Choroid plexus epithelial cell (primary cell): Measurements from ENCODE around the gene ZNF521.
A peak's percentile ranks its signal among the peaks of the same experiment; 100 is the strongest.

Source experiments
- DNase-seq: peaks from one replicate; pipeline ENCODE4 v3.0.0-alpha.2; 2010; ENCODE audit warnings: low read depth
- H3K4me3 ChIP-seq: 2 replicates; pipeline ENCODE4 v1.5.1; 2011; ENCODE audit warnings: low read depth, mild to moderate bottlenecking, control low read depth, low read length, moderate library complexity
- TF ChIP-seq, protein P1 (sequence below): conservative IDR thresholded peaks from 2 replicates; pipeline ENCODE4 v1.5.1; 2011; ENCODE audit warnings: low read depth, mild to moderate bottlenecking, control low read depth, inconsistent platforms, low read length, moderate library complexity

Gene ZNF521

GRCh38 chr18:25322806-25323205, 29.2 kb downstream of the ZNF521 start:
- DNase-seq, result no peak
- TF ChIP-seq, protein P1, sequence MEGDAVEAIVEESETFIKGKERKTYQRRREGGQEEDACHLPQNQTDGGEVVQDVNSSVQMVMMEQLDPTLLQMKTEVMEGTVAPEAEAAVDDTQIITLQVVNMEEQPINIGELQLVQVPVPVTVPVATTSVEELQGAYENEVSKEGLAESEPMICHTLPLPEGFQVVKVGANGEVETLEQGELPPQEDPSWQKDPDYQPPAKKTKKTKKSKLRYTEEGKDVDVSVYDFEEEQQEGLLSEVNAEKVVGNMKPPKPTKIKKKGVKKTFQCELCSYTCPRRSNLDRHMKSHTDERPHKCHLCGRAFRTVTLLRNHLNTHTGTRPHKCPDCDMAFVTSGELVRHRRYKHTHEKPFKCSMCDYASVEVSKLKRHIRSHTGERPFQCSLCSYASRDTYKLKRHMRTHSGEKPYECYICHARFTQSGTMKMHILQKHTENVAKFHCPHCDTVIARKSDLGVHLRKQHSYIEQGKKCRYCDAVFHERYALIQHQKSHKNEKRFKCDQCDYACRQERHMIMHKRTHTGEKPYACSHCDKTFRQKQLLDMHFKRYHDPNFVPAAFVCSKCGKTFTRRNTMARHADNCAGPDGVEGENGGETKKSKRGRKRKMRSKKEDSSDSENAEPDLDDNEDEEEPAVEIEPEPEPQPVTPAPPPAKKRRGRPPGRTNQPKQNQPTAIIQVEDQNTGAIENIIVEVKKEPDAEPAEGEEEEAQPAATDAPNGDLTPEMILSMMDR, result no peak
- no peak overlapping the region for H3K4me3 ChIP-seq

- H3K4me3 ChIP-seq, result no peak overlapping the region
- TF ChIP-seq, protein P1, result no peak
- DNase-seq, result no peak
These were observed 35.5 kb downstream of the ZNF521 start for GRCh38 chr18:25316381-25317018.

DNA sequence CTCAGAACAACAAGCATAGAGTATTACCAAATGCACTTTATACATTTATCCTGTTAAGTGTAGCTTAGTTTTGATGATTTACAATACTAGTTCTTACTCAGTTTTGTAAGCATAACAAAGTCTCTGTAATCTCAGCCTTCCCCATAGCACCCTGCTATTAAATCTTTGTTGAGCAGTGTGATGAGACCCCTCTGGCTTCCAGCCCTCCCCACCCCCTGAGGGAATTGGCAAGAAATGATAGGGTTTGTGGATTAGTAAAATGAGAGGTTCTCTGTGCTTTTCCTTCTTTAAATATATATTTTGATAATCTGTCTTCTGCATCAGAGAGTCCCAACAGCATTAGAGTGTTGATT, 37.2 kb downstream of the ZNF521 start:
- TF ChIP-seq, protein P1, result no peak
- no peak for DNase-seq
- H3K4me3 ChIP-seq, result no peak overlapping the region

DNA sequence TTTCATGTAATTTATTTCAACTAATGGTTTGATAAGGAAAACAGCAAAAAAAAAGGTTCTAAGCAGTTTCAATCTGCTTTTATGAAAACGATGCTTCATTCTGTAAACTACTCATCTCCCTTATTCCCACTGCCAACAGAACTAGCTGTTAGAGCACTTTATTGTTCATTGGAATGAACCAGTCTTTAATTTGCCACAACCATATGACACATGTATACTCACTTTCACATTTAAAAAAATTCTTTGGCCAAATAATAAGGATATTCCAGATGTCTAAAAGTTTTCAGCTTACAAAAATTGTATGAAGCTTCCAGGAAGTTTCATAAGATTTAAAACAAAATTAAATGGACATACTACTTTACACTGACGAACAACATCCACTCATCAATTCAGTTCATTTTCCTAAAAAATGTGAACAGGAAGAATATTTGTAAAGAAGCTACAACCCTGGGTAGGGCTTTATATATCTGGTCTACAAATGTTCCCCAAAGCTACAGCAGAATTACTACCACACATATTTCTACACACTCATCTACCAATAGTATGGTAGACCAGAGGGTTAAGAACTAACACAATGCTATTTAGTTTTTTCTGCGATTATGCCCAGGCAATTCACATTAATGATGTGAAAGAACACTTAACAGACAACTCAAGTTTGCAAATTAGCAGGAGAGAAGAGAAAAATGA, 37.7 kb downstream of the ZNF521 start:
- TF ChIP-seq, protein P1, result no peak

DNA sequence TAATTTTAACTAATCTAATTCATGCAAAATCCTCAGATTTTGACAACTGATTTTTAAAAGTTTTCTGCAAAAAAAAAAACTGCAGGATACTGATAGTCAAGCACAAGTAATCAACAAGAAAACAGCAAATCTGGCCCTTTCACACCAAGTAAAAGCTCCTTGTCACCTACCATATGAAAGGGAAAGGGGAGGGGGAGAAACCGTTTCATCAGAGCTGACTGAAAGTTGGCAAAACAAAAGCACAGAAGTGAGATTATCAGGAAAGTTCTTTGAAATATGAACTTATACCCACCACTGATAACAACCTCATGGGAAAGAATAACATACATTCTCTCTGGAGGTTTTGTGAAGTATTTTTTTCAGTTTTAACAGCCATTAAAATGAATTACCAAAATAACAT, 38.7 kb downstream of the ZNF521 start:
- DNase-seq, result no peak
- H3K4me3 ChIP-seq, result no peak overlapping the region
- TF ChIP-seq, protein P1, result no peak

More for the DNA sequence above, 37.7 kb downstream of the ZNF521 start:
- no peak overlapping the region for H3K4me3 ChIP-seq
- DNase-seq, result no peak

DNA sequence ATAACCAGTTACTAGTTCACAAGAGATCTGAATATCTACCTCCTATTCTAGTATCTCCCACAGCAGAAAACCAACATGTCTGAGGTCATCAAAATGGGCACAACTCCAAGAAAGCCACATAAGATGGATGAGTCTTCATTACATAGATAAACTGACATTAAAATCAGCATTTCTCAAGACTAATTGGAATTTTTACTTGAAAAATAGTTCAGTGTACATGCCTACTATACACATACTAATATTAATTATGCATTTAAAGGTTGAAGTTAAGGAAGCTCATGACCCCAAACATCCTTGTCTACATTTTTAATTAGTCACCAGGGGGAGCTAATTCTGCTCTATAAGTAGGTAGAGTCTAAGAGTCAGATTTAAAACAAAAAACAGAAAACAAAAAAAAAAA, 41.9 kb downstream of the ZNF521 start:
- DNase-seq, result peak; percentile 72
- TF ChIP-seq, protein P1, result no peak
- no peak overlapping the region for H3K4me3 ChIP-seq

GRCh38 chr18:25308381-25308780, 43.6 kb downstream of the ZNF521 start:
- no peak overlapping the region for H3K4me3 ChIP-seq
- TF ChIP-seq, protein P1, result no peak

More at GRCh38 chr18:25308381-25308780, 43.6 kb downstream of the ZNF521 start:
- DNase-seq, result no peak
